KMS-11 (cell line): Measurements from ENCODE around the gene NAT9.

ENCODE experiments used
- H2AFZ ChIP-seq: fragments of 200-600 bp; sonication (generic); 2 replicates; pipeline ENCODE4 v1.6.1; 2016; ENCODE audit warnings: antibody characterized with exemption, mixed run types, low read depth
- H3K27ac ChIP-seq: fragments of 200-600 bp; sonication (generic); 2 replicates; pipeline ENCODE4 v1.6.1; 2016; ENCODE audit warnings: mild to moderate bottlenecking, mixed run types
- H3K27me3 ChIP-seq: fragments of 200-600 bp; sonication (generic); 2 replicates; pipeline ENCODE4 v1.6.1; 2017; ENCODE audit warnings: mild to moderate bottlenecking, low read depth, mixed run types, moderate library complexity; ENCODE audit not compliant: insufficient read depth
- H3K36me3 ChIP-seq: fragments of 200-600 bp; sonication (generic); 2 replicates; pipeline ENCODE4 v1.6.1; 2017; ENCODE audit warnings: mild to moderate bottlenecking, mixed run types; ENCODE audit not compliant: insufficient read depth
- H3K4me1 ChIP-seq: fragments of 200-600 bp; sonication (generic); 2 replicates; pipeline ENCODE4 v1.6.1; 2016; ENCODE audit warnings: mild to moderate bottlenecking, low read depth, mixed run types; ENCODE audit not compliant: poor library complexity, severe bottlenecking
- H3K4me2 ChIP-seq: fragments of 200-600 bp; sonication (generic); 2 replicates; pipeline ENCODE4 v1.7.0; 2016; ENCODE audit warnings: mild to moderate bottlenecking, mixed run types
- H3K4me3 ChIP-seq: fragments of 200-600 bp; sonication (generic); IDR thresholded peaks from 2 replicates; pipeline ENCODE4 v1.6.1; 2017; ENCODE audit warnings: low read depth, low read length, mixed read lengths; ENCODE audit not compliant: insufficient read depth
- H3K79me2 ChIP-seq: fragments of 200-600 bp; sonication (generic); 2 replicates; pipeline ENCODE4 v1.6.1; 2016; ENCODE audit warnings: low read depth, mixed run types; ENCODE audit not compliant: insufficient read depth
- H3K9ac ChIP-seq: fragments of 200-600 bp; sonication (generic); 2 replicates; pipeline ENCODE4 v1.6.1; 2016; ENCODE audit warnings: mild to moderate bottlenecking, mixed run types
- H4K20me1 ChIP-seq: fragments of 200-600 bp; sonication (generic); 2 replicates; pipeline ENCODE4 v1.6.1; 2016; ENCODE audit warnings: mild to moderate bottlenecking, mixed run types; ENCODE audit not compliant: insufficient read depth
- TF ChIP-seq, protein P1 (sequence below): fragments of 200-600 bp; sonication (generic); conservative IDR thresholded peaks from 2 replicates; pipeline ENCODE4 v1.6.1; 2017; ENCODE audit warnings: low read depth, mild to moderate bottlenecking, antibody characterized with exemption, low read length, moderate library complexity, mixed read lengths

NAT9 gene

DNA sequence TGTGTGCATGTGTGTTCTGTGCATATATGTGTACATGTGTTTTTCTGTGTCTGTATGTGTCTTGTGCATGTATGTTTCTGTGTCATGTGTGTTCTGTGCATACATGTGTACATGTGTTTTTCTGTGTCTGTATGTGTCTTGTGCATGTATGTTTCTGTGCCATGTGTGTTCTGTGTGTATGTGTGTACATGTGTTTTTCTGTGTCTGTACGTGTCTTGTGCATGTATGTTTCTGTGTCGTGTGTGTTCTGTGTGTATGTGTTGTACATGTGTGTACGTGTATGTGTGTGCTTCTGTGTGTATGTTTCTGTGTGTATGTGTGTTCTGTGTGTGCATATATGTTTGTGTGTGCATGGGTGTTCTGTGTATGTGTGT lies 47.5 kb downstream of the NAT9 start:
- H3K27ac ChIP-seq, result no peak overlapping the region
- TF ChIP-seq, protein P1, sequence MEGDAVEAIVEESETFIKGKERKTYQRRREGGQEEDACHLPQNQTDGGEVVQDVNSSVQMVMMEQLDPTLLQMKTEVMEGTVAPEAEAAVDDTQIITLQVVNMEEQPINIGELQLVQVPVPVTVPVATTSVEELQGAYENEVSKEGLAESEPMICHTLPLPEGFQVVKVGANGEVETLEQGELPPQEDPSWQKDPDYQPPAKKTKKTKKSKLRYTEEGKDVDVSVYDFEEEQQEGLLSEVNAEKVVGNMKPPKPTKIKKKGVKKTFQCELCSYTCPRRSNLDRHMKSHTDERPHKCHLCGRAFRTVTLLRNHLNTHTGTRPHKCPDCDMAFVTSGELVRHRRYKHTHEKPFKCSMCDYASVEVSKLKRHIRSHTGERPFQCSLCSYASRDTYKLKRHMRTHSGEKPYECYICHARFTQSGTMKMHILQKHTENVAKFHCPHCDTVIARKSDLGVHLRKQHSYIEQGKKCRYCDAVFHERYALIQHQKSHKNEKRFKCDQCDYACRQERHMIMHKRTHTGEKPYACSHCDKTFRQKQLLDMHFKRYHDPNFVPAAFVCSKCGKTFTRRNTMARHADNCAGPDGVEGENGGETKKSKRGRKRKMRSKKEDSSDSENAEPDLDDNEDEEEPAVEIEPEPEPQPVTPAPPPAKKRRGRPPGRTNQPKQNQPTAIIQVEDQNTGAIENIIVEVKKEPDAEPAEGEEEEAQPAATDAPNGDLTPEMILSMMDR, result no peak
- no peak overlapping the region for H2AFZ ChIP-seq
- H3K27me3 ChIP-seq, result no peaks in the 10 kb centered on the region
- no peak overlapping the region for H3K9ac ChIP-seq
- no peak overlapping the region for H3K4me2 ChIP-seq
- H3K79me2 ChIP-seq, result no peaks in the 10 kb centered on the region
- no peaks in the 10 kb centered on the region for H4K20me1 ChIP-seq
- peaks cover 9% of the 10 kb centered on the region for H3K4me1 ChIP-seq
- no peak overlapping the region for H3K4me3 ChIP-seq
- H3K36me3 ChIP-seq, result no peaks in the 10 kb centered on the region

DNA sequence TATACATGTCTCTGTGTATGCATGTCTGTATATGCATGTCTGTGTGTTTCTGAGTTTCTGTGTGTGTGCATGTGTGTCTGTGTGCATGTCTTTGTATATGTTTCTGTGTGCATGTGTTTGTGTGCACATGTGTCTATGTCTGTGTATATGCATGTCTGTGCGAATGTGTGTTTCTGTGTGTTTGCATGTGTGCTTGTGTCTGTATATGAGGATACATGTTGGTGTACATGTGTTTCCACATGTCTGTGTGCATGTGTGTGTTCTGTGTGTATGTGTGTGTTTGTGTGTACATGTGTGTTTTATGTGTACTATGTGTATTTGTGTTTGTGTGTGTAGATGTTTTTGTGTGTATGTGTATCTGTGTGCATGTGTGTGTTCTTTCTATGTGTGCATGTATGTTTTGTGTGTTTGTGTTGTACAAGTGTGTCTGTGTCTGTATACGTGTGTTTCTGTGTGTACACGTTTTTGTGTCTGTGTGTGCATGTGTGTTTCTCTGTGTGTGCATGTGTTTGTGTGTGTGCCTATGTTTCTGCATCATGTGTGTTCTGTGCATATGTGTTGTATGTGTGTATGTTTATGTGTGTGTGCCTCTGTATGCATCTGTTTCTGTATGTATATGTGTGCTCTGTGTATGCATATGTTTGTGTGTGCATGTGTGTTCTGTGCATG lies 48.0 kb downstream of the NAT9 start:
- Histone ChIP-seq H3K4me3 (no peak overlapping the region), H4K20me1 (no peaks in the 10 kb centered on the region), H3K79me2 (no peaks in the 10 kb centered on the region), H3K9ac (no peak overlapping the region), H3K27ac (no peak overlapping the region), H3K27me3 (no peaks in the 10 kb centered on the region), H3K36me3 (no peaks in the 10 kb centered on the region), H3K4me1 (peaks cover 14% of the 10 kb centered on the region), H3K4me2 (no peak overlapping the region), H2AFZ (no peak overlapping the region)
- TF ChIP-seq, protein P1, result no peak

DNA sequence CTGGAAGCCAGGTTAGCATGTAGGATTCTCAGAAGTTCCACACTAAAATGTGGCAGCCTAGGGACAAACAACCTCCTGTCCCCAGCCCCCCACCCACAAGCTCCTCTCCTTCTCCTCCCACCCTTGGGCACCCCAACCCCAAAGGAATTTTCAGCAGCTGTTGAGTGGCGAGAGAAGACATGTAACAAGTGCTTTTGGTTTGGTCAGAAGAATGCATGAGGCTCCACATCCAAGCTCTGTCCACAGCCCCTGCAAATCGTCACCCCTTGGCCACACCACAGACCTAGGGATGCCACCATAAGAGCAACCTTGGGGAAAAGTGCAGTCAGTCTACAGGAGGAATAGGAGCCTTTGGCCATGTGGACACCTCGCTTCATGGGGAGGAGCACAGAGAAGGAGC lies 51.0 kb downstream of the NAT9 start:
- Histone ChIP-seq H4K20me1 (no peaks in the 10 kb centered on the region), H3K4me1 (peaks cover 30% of the 10 kb centered on the region), H2AFZ (no peak overlapping the region), H3K27me3 (no peaks in the 10 kb centered on the region), H3K4me3 (no peak overlapping the region), H3K9ac (no peak overlapping the region), H3K27ac (no peak overlapping the region), H3K4me2 (no peak overlapping the region), H3K36me3 (no peaks in the 10 kb centered on the region), H3K79me2 (no peaks in the 10 kb centered on the region)
- TF ChIP-seq, protein P1, result no peak

DNA sequence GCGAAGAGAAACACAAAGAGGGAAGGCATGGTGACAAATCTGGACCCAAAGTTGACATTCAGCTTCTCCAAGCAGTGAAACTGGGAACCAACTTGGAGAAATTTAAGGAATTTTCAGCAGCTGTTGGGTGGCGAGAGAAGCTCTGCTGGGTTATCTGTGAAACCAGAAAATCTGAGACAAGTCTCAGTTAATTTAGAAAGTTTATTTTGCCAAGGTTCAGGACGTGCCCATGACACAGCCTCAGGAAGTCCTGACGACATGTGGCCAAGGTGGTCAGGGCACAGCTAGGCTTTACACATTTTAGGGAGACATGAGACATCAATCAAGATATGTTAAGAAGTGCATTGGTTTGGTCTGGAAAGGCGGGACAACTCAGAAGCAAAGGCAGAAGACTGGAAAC lies 52.3 kb downstream of the NAT9 start:
- Histone ChIP-seq H3K4me1 (peaks cover 30% of the 10 kb centered on the region), H3K79me2 (no peaks in the 10 kb centered on the region), H3K27me3 (no peaks in the 10 kb centered on the region), H4K20me1 (no peaks in the 10 kb centered on the region), H2AFZ (no peak overlapping the region), H3K36me3 (no peaks in the 10 kb centered on the region), H3K4me3 (no peak overlapping the region), H3K9ac (no peak overlapping the region; the same call in 1 of the 2 replicates), H3K27ac (peak overlapping the region; percentile 27; the same call in 1 of the 2 replicates), H3K4me2 (peak overlapping the region; percentile 31; the same call in 1 of the 2 replicates)
- TF ChIP-seq, protein P1, result no peak
